ENCODE results near the gene SERPINB13. TPM values are rescaled to one million over a fixed set of nuclear protein-coding genes. Genes with fewer than 3 reads are reported as not detected.

Gene SERPINB13
- total and polyA plus RNA-seq, 9 of the 15 experiments (the other 6 are each of a cell fraction or from before 2014, with no cell fraction given): not detected

DNA sequence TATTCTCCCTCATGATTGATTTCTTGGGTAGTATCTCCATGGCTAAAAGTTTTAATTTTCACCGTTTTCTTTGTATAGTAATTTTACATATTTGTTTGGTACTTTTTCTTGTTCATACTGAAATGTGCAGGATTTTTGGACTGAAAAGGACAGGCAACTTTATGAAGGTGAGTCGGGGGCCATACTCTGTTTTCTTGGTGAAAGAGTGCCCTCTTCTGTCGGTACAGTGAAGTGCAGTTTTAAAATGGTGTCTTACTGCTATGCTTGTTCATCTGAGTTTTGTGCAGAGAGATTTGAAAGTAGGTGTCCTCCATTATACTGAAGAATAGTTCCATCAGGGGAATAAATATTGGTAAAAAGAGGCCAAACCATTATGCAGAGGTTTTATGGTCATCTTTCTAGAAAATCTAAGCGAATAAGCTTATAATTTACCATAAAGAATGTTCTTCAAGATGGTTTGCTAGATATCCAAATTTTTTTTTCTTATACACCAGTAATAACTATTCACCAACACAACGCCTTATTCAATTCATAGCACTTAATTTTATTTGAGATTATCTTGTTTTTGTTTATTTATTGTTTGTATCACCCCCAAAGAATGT lies 8.7 kb upstream of the SERPINB13 start:
- in situ Hi-C loops (cut with MboI) (no loop called here), intact Hi-C loops (cut with micrococcal nuclease) (loop anchor here (2.0 to 10.0 kb wide), 2 partner anchors 60 to 554 kb away; no protein-coding TSS in a partner anchor)
- no peaks in the 10 kb centered on the region for H3K36me3 ChIP-seq (ENCODE audit: control insufficient read depth, insufficient read depth, low read length)
- no peak overlapping the region for H3K4me2 ChIP-seq (ENCODE audit: insufficient read depth, low read length)
- DNase-seq (ENCODE audit: extremely low read depth in 1 of 4, low spot score in 3 of 4) (peak; percentile 12 to 35 (median 16)), FAIRE-seq (peak; percentile 75), ATAC-seq (peak; percentile 72)
- H4K20me1 ChIP-seq (replicated peaks; ENCODE audit: control insufficient read depth, insufficient read depth, low read length): no peaks in the 10 kb centered on the region
- 0% methylated on average over 5 of the region's 5 CpGs for WGBS (ENCODE audit: insufficient coverage, low coverage, missing lambda C conversion rate)
- no peak overlapping the region for H3K9ac ChIP-seq (ENCODE audit: insufficient read depth in 1 of 2, low read depth in 2 of 2, low read length in 2 of 2)
- no peaks in the 10 kb centered on the region for H3K9me1 ChIP-seq (ENCODE audit: control insufficient read depth, insufficient read depth, low read length)
- H3K27me3 ChIP-seq (ENCODE audit: control insufficient read depth in 2 of 2, insufficient read depth in 2 of 2, low read length in 2 of 2): no peaks in the 10 kb centered on the region
- H3K9me3 ChIP-seq (replicated peaks; ENCODE audit: control insufficient read depth, insufficient read depth, low read depth, low read length): no peaks in the 10 kb centered on the region
- H3K4me3 ChIP-seq: no peak overlapping the region
- no peaks in the 10 kb centered on the region for H3K79me2 ChIP-seq (ENCODE audit: control insufficient read depth, insufficient read depth, low read length)
- no TSS peak for BruUV-seq (replicated peaks)
- POLR2A ChIA-PET: no interaction called here
- H2AFZ ChIP-seq (ENCODE audit: low read depth, low read length): no peak overlapping the region
- no peaks in the 10 kb centered on the region for H3K4me1 ChIP-seq (replicated peaks in 1 of 2; ENCODE audit: control insufficient read depth in 2 of 2, insufficient read depth in 2 of 2, low read length in 2 of 2)
- no peak overlapping the region for H3K27ac ChIP-seq (ENCODE audit: extremely low read depth, low read depth, low read length)
- CTCF ChIA-PET (ENCODE audit: low intra/inter-chr PET ratio): interaction anchor here (1.4 kb wide), 1 partner anchor 60 kb away, joined by 9 read pairs; no protein-coding TSS in a partner anchor
- TF ChIP-seq TAF7 (tag; IDR thresholded peaks at IDR 0.05) (no peak), SP2 (IDR thresholded peaks at IDR 0.05; ENCODE audit: extremely low read depth, low read depth, low read length, poor library complexity, severe bottlenecking) (no peak), SMC3 (conservative IDR thresholded peaks at IDR 0.05; ENCODE audit: insufficient read depth, low read depth, low read length) (0 out of 2 replicates have a peak, but pooled peaks have one; percentile 9), ZNF134 (CRISPR knock-in tag; conservative IDR thresholded peaks at IDR 0.05) (no peak), ZNF274 (IDR thresholded peaks at IDR 0.05; ENCODE audit: borderline replicate concordance, low read depth, low read length) (no peak), RAD21 (CRISPR knock-in tag; conservative IDR thresholded peaks at IDR 0.05 in 1 of 2, IDR thresholded peaks at IDR 0.05 in 1 of 2) (peak; percentile 38 to 61; a peak in 3 of 4 replicates)
- TF ChIP-seq, protein P1, sequence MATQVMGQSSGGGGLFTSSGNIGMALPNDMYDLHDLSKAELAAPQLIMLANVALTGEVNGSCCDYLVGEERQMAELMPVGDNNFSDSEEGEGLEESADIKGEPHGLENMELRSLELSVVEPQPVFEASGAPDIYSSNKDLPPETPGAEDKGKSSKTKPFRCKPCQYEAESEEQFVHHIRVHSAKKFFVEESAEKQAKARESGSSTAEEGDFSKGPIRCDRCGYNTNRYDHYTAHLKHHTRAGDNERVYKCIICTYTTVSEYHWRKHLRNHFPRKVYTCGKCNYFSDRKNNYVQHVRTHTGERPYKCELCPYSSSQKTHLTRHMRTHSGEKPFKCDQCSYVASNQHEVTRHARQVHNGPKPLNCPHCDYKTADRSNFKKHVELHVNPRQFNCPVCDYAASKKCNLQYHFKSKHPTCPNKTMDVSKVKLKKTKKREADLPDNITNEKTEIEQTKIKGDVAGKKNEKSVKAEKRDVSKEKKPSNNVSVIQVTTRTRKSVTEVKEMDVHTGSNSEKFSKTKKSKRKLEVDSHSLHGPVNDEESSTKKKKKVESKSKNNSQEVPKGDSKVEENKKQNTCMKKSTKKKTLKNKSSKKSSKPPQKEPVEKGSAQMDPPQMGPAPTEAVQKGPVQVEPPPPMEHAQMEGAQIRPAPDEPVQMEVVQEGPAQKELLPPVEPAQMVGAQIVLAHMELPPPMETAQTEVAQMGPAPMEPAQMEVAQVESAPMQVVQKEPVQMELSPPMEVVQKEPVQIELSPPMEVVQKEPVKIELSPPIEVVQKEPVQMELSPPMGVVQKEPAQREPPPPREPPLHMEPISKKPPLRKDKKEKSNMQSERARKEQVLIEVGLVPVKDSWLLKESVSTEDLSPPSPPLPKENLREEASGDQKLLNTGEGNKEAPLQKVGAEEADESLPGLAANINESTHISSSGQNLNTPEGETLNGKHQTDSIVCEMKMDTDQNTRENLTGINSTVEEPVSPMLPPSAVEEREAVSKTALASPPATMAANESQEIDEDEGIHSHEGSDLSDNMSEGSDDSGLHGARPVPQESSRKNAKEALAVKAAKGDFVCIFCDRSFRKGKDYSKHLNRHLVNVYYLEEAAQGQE (IDR thresholded peaks at IDR 0.05; ENCODE audit: borderline replicate concordance): peak; percentile 14; the same call in 1 of the 2 replicates
- TF ChIP-seq, protein P1 (CRISPR knock-in tag; IDR thresholded peaks at IDR 0.05; ENCODE audit: low read depth): no peak
- TF ChIP-seq, protein P2, sequence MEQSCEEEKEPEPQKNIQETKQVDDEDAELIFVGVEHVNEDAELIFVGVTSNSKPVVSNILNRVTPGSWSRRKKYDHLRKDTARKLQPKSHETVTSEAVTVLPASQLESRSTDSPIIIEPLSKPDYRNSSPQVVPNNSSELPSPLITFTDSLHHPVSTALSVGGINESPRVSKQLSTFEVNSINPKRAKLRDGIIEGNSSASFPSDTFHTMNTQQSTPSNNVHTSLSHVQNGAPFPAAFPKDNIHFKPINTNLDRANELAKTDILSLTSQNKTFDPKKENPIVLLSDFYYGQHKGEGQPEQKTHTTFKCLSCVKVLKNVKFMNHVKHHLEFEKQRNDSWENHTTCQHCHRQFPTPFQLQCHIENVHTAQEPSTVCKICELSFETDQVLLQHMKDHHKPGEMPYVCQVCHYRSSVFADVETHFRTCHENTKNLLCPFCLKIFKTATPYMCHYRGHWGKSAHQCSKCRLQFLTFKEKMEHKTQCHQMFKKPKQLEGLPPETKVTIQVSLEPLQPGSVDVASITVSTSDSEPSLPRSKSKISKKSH (CRISPR knock-in tag; IDR thresholded peaks at IDR 0.05): no peak

All from K562 (cell line).